Endothelial cell of umbilical vein (primary cell): ENCODE data around the gene LCLAT1. TPM values are rescaled to one million over a fixed set of nuclear protein-coding genes. Genes with fewer than 3 reads are reported as not detected.

Experiments used
- BruUV-seq: library from RNA; stranded (reverse); fragments of 400-500 nt; replicated peaks from 2 replicates; lab custom pipeline; 2021; lab: Mats Ljungman, UMichigan
- CTCF ChIA-PET: fragments of 300-600, 350-600 bp; sonication (Branson Sonifier 250); formaldehyde crosslinking; loops from one replicate; lab custom pipeline; 2021; ENCODE audit warnings: antibody characterized with exemption, inconsistent platforms; lab: Charles Lee
- POLR2A ChIA-PET: fragments of 300-600, 350-600 bp; sonication (Branson Sonifier 250); formaldehyde crosslinking; loops from one replicate; lab custom pipeline; 2021; ENCODE audit warnings: antibody characterized with exemption, inconsistent platforms; lab: Charles Lee
- DNase-seq: peaks from one replicate; pipeline ENCODE4 v3.0.0-alpha.2; 2011; ENCODE audit warnings: low read depth, low spot score
- FAIRE-seq: peaks from 2 replicates; lab custom pipeline; 2011; peaks lifted over from hg19 to GRCh38; lab: Jason Lieb, UNC
- H2AFZ ChIP-seq: 2 replicates; pipeline ENCODE4 v1.6.0; 2012; ENCODE audit warnings: low read depth, low read length, control low read depth, inconsistent platforms
- H3K27ac ChIP-seq: 2 replicates; pipeline ENCODE4 v1.5.1; 2011; ENCODE audit warnings: low read depth, mild to moderate bottlenecking, control low read depth, low read length, moderate library complexity; ENCODE audit not compliant: insufficient read depth
- H3K27me3 ChIP-seq, 2 experiments: 2 replicates each; pipeline versions ENCODE4 v1.6.0 to v1.6.1; 2011; ENCODE audit warnings: low read length in 2 of 2, mixed read lengths in 1 of 2; ENCODE audit not compliant: control insufficient read depth in 2 of 2, insufficient read depth in 2 of 2
- H3K36me3 ChIP-seq, 2 experiments: 2 replicates in 1 of 2; 3 replicates in 1 of 2; pipeline ENCODE4 v1.5.1; 2011; ENCODE audit warnings: low read length in 2 of 2, mild to moderate bottlenecking in 1 of 2, moderate library complexity in 1 of 2; ENCODE audit not compliant: control insufficient read depth in 2 of 2, insufficient read depth in 2 of 2; ENCODE audit errors: extremely low read depth in 1 of 2
- H3K4me1 ChIP-seq: 3 replicates; pipeline ENCODE4 v1.5.1; 2011; ENCODE audit warnings: mild to moderate bottlenecking, low read length; ENCODE audit not compliant: control insufficient read depth, insufficient read depth; ENCODE audit errors: extremely low read depth
- H3K4me2 ChIP-seq: 2 replicates; pipeline ENCODE4 v1.6.1; 2011; ENCODE audit warnings: low read length, control low read depth, mixed read lengths; ENCODE audit not compliant: insufficient read depth
- H3K4me3 ChIP-seq, 3 experiments: fragments of 200-600 bp in 1 of 3; sonication (generic), shearing (Covaris generic) in 1 of 3; replicated peaks in 1 of 3; 2 replicates each; pipeline ENCODE4 v1.5.1; 2011 to 2016; ENCODE audit warnings: control low read depth in 3 of 3, low read length in 3 of 3, mild to moderate bottlenecking in 2 of 3, inconsistent platforms in 1 of 3, low read depth in 1 of 3, moderate library complexity in 1 of 3; ENCODE audit not compliant: insufficient read depth in 1 of 3
- H3K79me2 ChIP-seq: 2 replicates; pipeline ENCODE4 v1.6.0; 2012; ENCODE audit warnings: low read length, inconsistent platforms; ENCODE audit not compliant: control insufficient read depth, insufficient read depth
- H3K9ac ChIP-seq: replicated peaks from 2 replicates; pipeline ENCODE3; 2011; ENCODE audit warnings: low read length, control low read depth; ENCODE audit not compliant: insufficient read depth; ENCODE audit errors: extremely low read depth
- H3K9me1 ChIP-seq: replicated peaks from 3 replicates; pipeline ENCODE4 v1.6.0; 2011; ENCODE audit warnings: mild to moderate bottlenecking, low read length; ENCODE audit not compliant: control insufficient read depth, insufficient read depth; ENCODE audit errors: extremely low read depth
- H3K9me3 ChIP-seq: replicated peaks from 2 replicates; pipeline ENCODE4 v1.5.1; 2012; ENCODE audit warnings: low read length, inconsistent platforms; ENCODE audit not compliant: control insufficient read depth, insufficient read depth
- H4K20me1 ChIP-seq: replicated peaks from 2 replicates; pipeline ENCODE3; 2011; ENCODE audit warnings: mild to moderate bottlenecking, low read length; ENCODE audit not compliant: control insufficient read depth, insufficient read depth; ENCODE audit errors: extremely low read depth
- EZH2 ChIP-seq: IDR thresholded peaks from 2 replicates; pipeline ENCODE4 v1.6.1; 2012; ENCODE audit warnings: borderline replicate concordance, low read depth, mild to moderate bottlenecking, moderate library complexity, low read length, inconsistent platforms; ENCODE audit not compliant: severe bottlenecking
- FOS ChIP-seq: IDR thresholded peaks from 2 replicates; pipeline ENCODE4 v1.6.1; 2011; ENCODE audit warnings: mild to moderate bottlenecking, low read length, moderate library complexity, borderline replicate concordance; ENCODE audit not compliant: insufficient read depth
- GATA2 ChIP-seq: IDR thresholded peaks from 2 replicates; pipeline ENCODE4 v1.7.0; 2011; ENCODE audit warnings: low read depth, mild to moderate bottlenecking, moderate library complexity, mixed read lengths, low read length; ENCODE audit not compliant: insufficient read length, insufficient read depth
- JUN ChIP-seq: IDR thresholded peaks from 2 replicates; pipeline ENCODE4 v1.6.1; 2011; ENCODE audit warnings: borderline replicate concordance, low read depth; ENCODE audit not compliant: insufficient read length, insufficient read depth
- MYC ChIP-seq: IDR thresholded peaks from one replicate; pipeline ENCODE4 v1.6.1; 2011; ENCODE audit warnings: mild to moderate bottlenecking, low read depth, low read length
- POLR2A ChIP-seq: IDR thresholded peaks from 2 replicates; pipeline ENCODE4 v1.6.1; 2012; ENCODE audit warnings: low read depth, mild to moderate bottlenecking, control low read depth, low read length
- POLR2AphosphoS5 ChIP-seq: IDR thresholded peaks from 2 replicates; pipeline ENCODE4 v1.6.1; 2012; ENCODE audit warnings: low read depth, mild to moderate bottlenecking, control low read depth, low read length, moderate library complexity; ENCODE audit not compliant: insufficient read depth
- dilution Hi-C: fragments of 300-500 bp; cut with MboI; formaldehyde crosslinking; loops from one replicate; pipeline ENCODE4 v1.15.0; 2019; ENCODE audit warnings: low sequenced_read_pairs; ENCODE audit not compliant: extremely low pct_ligation_motif_present
- intact Hi-C: fragments of 100-400 bp; cut with micrococcal nuclease; formaldehyde crosslinking; loops from one replicate; pipeline ENCODE4 v1.10.0; 2022
- polyA plus RNA-seq, 4 experiments: library from polyadenylated mRNA; depleted of rRNA in 3 of 4; stranded (reverse) in 3 of 4; unstranded in 1 of 4; fragments of >200 nt; gene quantifications; 2 replicates each; pipeline versions ENCODE4 v1.2.1 to v1.2.3, GENCODE V29; 2011 to 2012; ENCODE audit warnings: missing spikeins in 1 of 4
- total RNA-seq: library from RNA; stranded (reverse); gene quantifications from 2 replicates; pipeline ENCODE4 v1.2.3, GENCODE V29; 2021
- TF ChIP-seq, protein P1 (sequence below): IDR thresholded peaks from 2 replicates; pipeline ENCODE4 v1.6.1; 2011; ENCODE audit not compliant: insufficient read depth, insufficient read length
- TF ChIP-seq, protein P2 (sequence below), 2 donors: IDR thresholded peaks; 1 replicate in 1 of 2; 2 replicates in 1 of 2; pipeline ENCODE4 v1.5.1; 2011; ENCODE audit warnings: low read length in 2 of 2, mild to moderate bottlenecking in 2 of 2, moderate library complexity in 2 of 2, control low read depth in 1 of 2, inconsistent platforms in 1 of 2, low read depth in 1 of 2; ENCODE audit not compliant: insufficient read depth in 1 of 2; ENCODE audit errors: extremely low read depth in 1 of 2

LCLAT1 gene
- total and polyA plus RNA-seq, 2 donors (not counting 3 experiments of a cell fraction or from before 2014, with no cell fraction given), result 6.1 to 20.8 TPM

DNA sequence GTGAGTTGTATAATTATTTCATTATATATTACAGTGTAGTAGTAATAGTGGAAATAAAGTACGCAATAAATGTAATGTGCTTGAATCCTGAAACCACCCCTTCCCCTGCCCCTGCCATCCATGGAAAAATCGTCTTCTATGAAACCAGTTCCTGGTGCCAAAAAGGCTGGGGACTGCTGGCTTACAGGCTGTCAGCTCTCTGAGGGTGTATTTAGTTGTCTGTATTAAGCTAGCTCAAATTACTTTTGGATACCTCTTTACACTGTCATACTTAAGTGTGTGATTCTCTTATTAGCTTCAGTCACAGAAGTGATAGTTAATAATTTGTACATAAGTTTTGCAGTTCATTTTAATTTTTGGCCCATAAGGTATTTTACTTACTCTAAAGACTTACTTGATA is 29.6 kb downstream of the LCLAT1 start:
- Histone ChIP-seq H3K79me2 (peaks cover 7% of the 10 kb centered on the region), H3K9ac (no peak overlapping the region), H3K4me2 (no peak overlapping the region), H3K27ac (no peak overlapping the region), H4K20me1 (no peaks in the 10 kb centered on the region), H3K4me3 (no peak overlapping the region), H3K9me1 (no peaks in the 10 kb centered on the region), H3K27me3 (no peaks in the 10 kb centered on the region), H3K36me3 (no peaks in the 10 kb centered on the region), H3K4me1 (no peaks in the 10 kb centered on the region), H2AFZ (no peak overlapping the region), H3K9me3 (no peaks in the 10 kb centered on the region)
- no TSS peak for BruUV-seq
- ChIA-PET CTCF (interaction anchor here (1.0 to 2.3 kb wide), 2 partner anchors 10 to 235 kb away, joined by 3 to 6 read pairs; no protein-coding TSS in a partner anchor), POLR2A (no interaction called here)
- dilution Hi-C loops (no loop called here), intact Hi-C loops (no loop called here)
- no peak for TF ChIP-seq MYC
- TF ChIP-seq EZH2, result no peak
- TF ChIP-seq, protein P1, sequence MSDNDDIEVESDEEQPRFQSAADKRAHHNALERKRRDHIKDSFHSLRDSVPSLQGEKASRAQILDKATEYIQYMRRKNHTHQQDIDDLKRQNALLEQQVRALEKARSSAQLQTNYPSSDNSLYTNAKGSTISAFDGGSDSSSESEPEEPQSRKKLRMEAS, result no peak
- no peak for TF ChIP-seq POLR2A
- TF ChIP-seq POLR2AphosphoS5, result no peak
- no peak for TF ChIP-seq JUN
- DNase-seq (no peak), FAIRE-seq (no peak)

DNA sequence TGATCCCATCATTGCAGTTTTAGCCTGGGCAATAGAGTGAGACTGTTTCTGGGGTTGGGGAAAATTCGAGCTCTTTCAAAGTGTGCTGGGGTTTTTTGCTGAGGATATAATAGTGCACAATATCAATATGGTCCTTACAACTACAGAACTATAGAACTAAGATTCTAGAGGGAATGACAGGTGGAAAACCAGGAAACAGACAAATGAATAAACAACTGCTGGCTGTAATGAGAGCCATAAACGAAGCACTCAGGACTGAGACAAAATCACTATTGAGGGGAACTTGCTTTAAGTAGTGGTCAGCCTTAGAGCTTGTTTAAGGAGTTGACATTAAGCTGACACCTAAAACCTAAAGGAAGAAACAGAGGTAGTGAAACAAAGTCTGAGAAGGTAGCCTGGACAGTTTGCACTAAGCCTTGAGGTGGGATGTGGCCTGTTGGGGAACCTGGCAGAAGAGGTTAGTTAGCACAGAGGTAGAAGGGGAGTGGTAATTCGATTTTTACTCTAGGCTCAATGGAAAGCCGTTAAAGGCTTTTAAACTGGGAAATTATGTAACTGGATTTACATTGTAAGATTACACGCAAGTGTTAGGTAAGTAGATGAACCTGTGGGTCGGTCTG is 33.8 kb downstream of the LCLAT1 start:
- Histone ChIP-seq H3K9ac (no peak overlapping the region), H3K36me3 (no peaks in the 10 kb centered on the region), H3K9me3 (no peaks in the 10 kb centered on the region), H4K20me1 (no peaks in the 10 kb centered on the region), H3K27me3 (no peaks in the 10 kb centered on the region), H3K27ac (no peak overlapping the region), H3K4me3 (no peak overlapping the region), H3K4me1 (no peaks in the 10 kb centered on the region), H3K79me2 (no peaks in the 10 kb centered on the region), H3K9me1 (no peaks in the 10 kb centered on the region), H3K4me2 (no peak overlapping the region), H2AFZ (no peak overlapping the region)
- ChIA-PET CTCF (no interaction called here), POLR2A (no interaction called here)
- dilution Hi-C loops, result no loop called here
- no TSS peak for BruUV-seq
- FAIRE-seq (no peak), DNase-seq (no peak)
- TF ChIP-seq, protein P1, result no peak
- TF ChIP-seq GATA2 (no peak), POLR2AphosphoS5 (no peak), JUN (no peak), MYC (no peak), FOS (no peak), POLR2A (no peak), EZH2 (no peak)
- TF ChIP-seq, protein P2, sequence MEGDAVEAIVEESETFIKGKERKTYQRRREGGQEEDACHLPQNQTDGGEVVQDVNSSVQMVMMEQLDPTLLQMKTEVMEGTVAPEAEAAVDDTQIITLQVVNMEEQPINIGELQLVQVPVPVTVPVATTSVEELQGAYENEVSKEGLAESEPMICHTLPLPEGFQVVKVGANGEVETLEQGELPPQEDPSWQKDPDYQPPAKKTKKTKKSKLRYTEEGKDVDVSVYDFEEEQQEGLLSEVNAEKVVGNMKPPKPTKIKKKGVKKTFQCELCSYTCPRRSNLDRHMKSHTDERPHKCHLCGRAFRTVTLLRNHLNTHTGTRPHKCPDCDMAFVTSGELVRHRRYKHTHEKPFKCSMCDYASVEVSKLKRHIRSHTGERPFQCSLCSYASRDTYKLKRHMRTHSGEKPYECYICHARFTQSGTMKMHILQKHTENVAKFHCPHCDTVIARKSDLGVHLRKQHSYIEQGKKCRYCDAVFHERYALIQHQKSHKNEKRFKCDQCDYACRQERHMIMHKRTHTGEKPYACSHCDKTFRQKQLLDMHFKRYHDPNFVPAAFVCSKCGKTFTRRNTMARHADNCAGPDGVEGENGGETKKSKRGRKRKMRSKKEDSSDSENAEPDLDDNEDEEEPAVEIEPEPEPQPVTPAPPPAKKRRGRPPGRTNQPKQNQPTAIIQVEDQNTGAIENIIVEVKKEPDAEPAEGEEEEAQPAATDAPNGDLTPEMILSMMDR (IDR thresholded peaks at IDR 0.05; ENCODE audit: extremely low read depth in 1 of 2, insufficient read depth in 1 of 2, low read depth in 1 of 2, low read length in 2 of 2), result no peak
- intact Hi-C loops, result no loop called here
